Astrocyte (in vitro differentiated cells and primary cell): ENCODE data around the gene MACO1.

Experiments used
- CTCF ChIP-seq: IDR thresholded peaks from 2 replicates; pipeline ENCODE4 v1.5.1; 2011; ENCODE audit warnings: low read depth, mild to moderate bottlenecking, inconsistent platforms, low read length, moderate library complexity; ENCODE audit not compliant: insufficient read depth
- EZH2 ChIP-seq: IDR thresholded peaks from 2 replicates; pipeline ENCODE4 v1.6.1; 2012; ENCODE audit warnings: mild to moderate bottlenecking, low read length, inconsistent platforms; ENCODE audit not compliant: insufficient read depth

- no peak for TF ChIP-seq CTCF
- no peak for TF ChIP-seq EZH2
These were observed 111.4 kb downstream of the MACO1 start for GRCh38 chr1:25541889-25542658.
